Glomerular visceral epithelial cell (primary cell): ENCODE data around the gene BTBD10.
"Not testable (repeated sequence)": the region's sequence is repeated elsewhere in the genome, so short reads cannot be mapped to it uniquely, and the experiment has no call there.

ENCODE experiments used
- DNase-seq: peaks from one replicate; pipeline ENCODE4 v3.0.0-alpha.2; 2016; ENCODE audit errors: extremely low spot score

Gene BTBD10

GRCh38 chr11:13440100-13440855 is 22.7 kb downstream of the BTBD10 start:
- DNase-seq, result peak; percentile 73

- no peak for DNase-seq
Measured at GRCh38 chr11:13438291-13438690, 24.7 kb downstream of the BTBD10 start.

GRCh38 chr11:13436836-13437235 is 26.2 kb downstream of the BTBD10 start:
- not testable (repeated sequence) for DNase-seq

GRCh38 chr11:13434247-13435205 is 28.5 kb downstream of the BTBD10 start:
- DNase-seq, result peak; percentile 62

GRCh38 chr11:13433437-13433836 is 29.6 kb downstream of the BTBD10 start:
- no peak for DNase-seq

- peak; percentile 77 for DNase-seq
Measured at GRCh38 chr11:13429836-13430235, 33.2 kb downstream of the BTBD10 start.

- no peak for DNase-seq
Measured at GRCh38 chr11:13429288-13429687, 33.7 kb downstream of the BTBD10 start.

GRCh38 chr11:13427440-13427839 is 35.6 kb downstream of the BTBD10 start:
- DNase-seq, result no peak

- peak; percentile 29 for DNase-seq
Measured at GRCh38 chr11:13423372-13423771, 39.6 kb downstream of the BTBD10 start.

GRCh38 chr11:13421561-13421960 is 41.5 kb downstream of the BTBD10 start:
- no peak for DNase-seq

GRCh38 chr11:13415201-13415600 is 47.8 kb downstream of the BTBD10 start:
- no peak for DNase-seq

- no peak for DNase-seq
Measured at GRCh38 chr11:13405220-13405619, 57.8 kb downstream of the BTBD10 start.

- not testable (repeated sequence) for DNase-seq
Measured at GRCh38 chr11:13398335-13398734, 64.7 kb downstream of the BTBD10 start.

GRCh38 chr11:13391217-13391616 is 71.8 kb downstream of the BTBD10 start:
- no peak for DNase-seq

- DNase-seq, result no peak
Measured at GRCh38 chr11:13388741-13389140, 74.3 kb downstream of the BTBD10 start.

GRCh38 chr11:13386567-13386966 is 76.5 kb downstream of the BTBD10 start:
- DNase-seq, result no peak

GRCh38 chr11:13384908-13385640 is 77.9 kb downstream of the BTBD10 start:
- peak; percentile 43 for DNase-seq

- no peak for DNase-seq
Measured at GRCh38 chr11:13382751-13383150, 80.3 kb downstream of the BTBD10 start.

GRCh38 chr11:13380731-13381130 is 82.3 kb downstream of the BTBD10 start:
- no peak for DNase-seq

- DNase-seq, result no peak
Measured at GRCh38 chr11:13378316-13378715, 84.7 kb downstream of the BTBD10 start.

- no peak for DNase-seq
Measured at GRCh38 chr11:13376838-13377237, 86.2 kb downstream of the BTBD10 start.

- no peak for DNase-seq
Measured at GRCh38 chr11:13376402-13376801, 86.6 kb downstream of the BTBD10 start.
